Measurements from ENCODE around the gene PDIA3. TPM values are rescaled to one million over a fixed set of nuclear protein-coding genes. Genes with fewer than 3 reads are reported as not detected.

PDIA3 gene
- total RNA-seq, 1 donor from 2014 or later, result 209 TPM

Other genes starting within 250 kb of the PDIA3 start
- 0.76 TPM for gene MAP1A, start 228.8 kb upstream of the PDIA3 start, total RNA-seq
- gene PPIP5K1, start 156.2 kb upstream of the PDIA3 start, total RNA-seq, result 27.3 TPM
- 50.7 TPM for gene CKMT1B, start 152.4 kb upstream of the PDIA3 start, total RNA-seq
- not detected for gene STRC, start 127.6 kb upstream of the PDIA3 start, total RNA-seq
- 3.5 TPM for gene CATSPER2, start 97.6 kb upstream of the PDIA3 start, total RNA-seq
- 63.2 TPM for gene CKMT1A, start 52.6 kb upstream of the PDIA3 start, total RNA-seq
- 12.7 TPM for gene ELL3, start 30.5 kb downstream of the PDIA3 start, total RNA-seq
- gene SERF2, start 45.9 kb downstream of the PDIA3 start, total RNA-seq, result 616 TPM
- 0.36 TPM for gene SERINC4, start 53.8 kb downstream of the PDIA3 start, total RNA-seq
- 14.0 TPM for gene HYPK, start 54.2 kb downstream of the PDIA3 start, total RNA-seq
- 15.1 TPM for gene MFAP1, start 78.3 kb downstream of the PDIA3 start, total RNA-seq
- gene WDR76, start 80.6 kb downstream of the PDIA3 start, total RNA-seq, result 10.4 TPM

Measured in esophagus mucosa (tissue), 1 donor.